Neutrophil (primary cell): Measurements from ENCODE around the gene GPR39.

Experiments
- H3K27ac ChIP-seq: fragments of 200-600 bp; sonication (generic); 2 replicates; pipeline ENCODE4 v1.5.1; 2016; ENCODE audit warnings: mild to moderate bottlenecking, moderate library complexity
- H3K27me3 ChIP-seq: fragments of 200-600 bp; sonication (generic); 2 replicates; pipeline ENCODE4 v1.6.0; 2016; ENCODE audit warnings: mild to moderate bottlenecking
- H3K36me3 ChIP-seq: fragments of 200-600 bp; sonication (generic); 2 replicates; pipeline ENCODE4 v1.5.1; 2017
- H3K4me1 ChIP-seq, 2 experiments: fragments of 200-600 bp in 1 of 2; sonication (generic) in 1 of 2; 1 replicate in 1 of 2; 2 replicates in 1 of 2; pipeline versions ENCODE4 v1.5.1 to v1.6.1; 2013 to 2016; ENCODE audit warnings: low read depth in 1 of 2, low read length in 1 of 2, mild to moderate bottlenecking in 1 of 2, moderate library complexity in 1 of 2; ENCODE audit not compliant: control insufficient read depth in 1 of 2, insufficient read depth in 1 of 2
- H3K4me3 ChIP-seq, 2 experiments: fragments of 200-600 bp in 1 of 2; sonication (generic) in 1 of 2; 1 replicate in 1 of 2; 2 replicates in 1 of 2; pipeline ENCODE4 v1.5.1; 2013 to 2016; ENCODE audit warnings: low read depth in 1 of 2, low read length in 1 of 2, mild to moderate bottlenecking in 1 of 2, moderate library complexity in 1 of 2
- H3K9me3 ChIP-seq: fragments of 200-600 bp; sonication (generic); 2 replicates; pipeline ENCODE4 v1.5.1; 2016
- TF ChIP-seq, protein P1 (sequence below): fragments of 200-600 bp; sonication (generic); IDR thresholded peaks from 2 replicates; pipeline ENCODE4 v1.5.1; 2016; ENCODE audit warnings: antibody characterized with exemption

GPR39 gene

DNA sequence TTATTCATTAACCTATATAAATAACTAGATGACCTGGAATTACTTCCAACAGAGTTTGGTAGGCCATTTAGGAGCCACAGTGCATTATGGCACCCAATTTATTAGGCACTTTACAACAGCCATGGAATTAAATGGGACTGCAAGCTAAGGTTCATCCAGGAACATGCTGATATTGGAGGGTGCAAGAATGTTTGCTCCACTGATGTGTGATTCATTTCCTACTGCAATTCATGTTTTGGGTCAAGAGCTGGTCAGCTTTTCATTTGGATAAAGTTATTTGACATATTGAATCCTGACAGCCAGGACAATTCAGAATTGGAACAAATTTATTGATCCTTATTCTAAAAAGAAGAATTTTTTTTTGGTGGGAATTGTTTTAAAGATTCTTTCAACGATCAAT, 265.2 kb downstream of the GPR39 start:
- TF ChIP-seq, protein P1, sequence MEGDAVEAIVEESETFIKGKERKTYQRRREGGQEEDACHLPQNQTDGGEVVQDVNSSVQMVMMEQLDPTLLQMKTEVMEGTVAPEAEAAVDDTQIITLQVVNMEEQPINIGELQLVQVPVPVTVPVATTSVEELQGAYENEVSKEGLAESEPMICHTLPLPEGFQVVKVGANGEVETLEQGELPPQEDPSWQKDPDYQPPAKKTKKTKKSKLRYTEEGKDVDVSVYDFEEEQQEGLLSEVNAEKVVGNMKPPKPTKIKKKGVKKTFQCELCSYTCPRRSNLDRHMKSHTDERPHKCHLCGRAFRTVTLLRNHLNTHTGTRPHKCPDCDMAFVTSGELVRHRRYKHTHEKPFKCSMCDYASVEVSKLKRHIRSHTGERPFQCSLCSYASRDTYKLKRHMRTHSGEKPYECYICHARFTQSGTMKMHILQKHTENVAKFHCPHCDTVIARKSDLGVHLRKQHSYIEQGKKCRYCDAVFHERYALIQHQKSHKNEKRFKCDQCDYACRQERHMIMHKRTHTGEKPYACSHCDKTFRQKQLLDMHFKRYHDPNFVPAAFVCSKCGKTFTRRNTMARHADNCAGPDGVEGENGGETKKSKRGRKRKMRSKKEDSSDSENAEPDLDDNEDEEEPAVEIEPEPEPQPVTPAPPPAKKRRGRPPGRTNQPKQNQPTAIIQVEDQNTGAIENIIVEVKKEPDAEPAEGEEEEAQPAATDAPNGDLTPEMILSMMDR, result no peak
- no peak overlapping the region for H3K4me3 ChIP-seq
- no peaks in the 10 kb centered on the region for H3K4me1 ChIP-seq
- H3K27ac ChIP-seq, result no peak overlapping the region
- H3K36me3 ChIP-seq, result no peaks in the 10 kb centered on the region
- H3K9me3 ChIP-seq, result no peaks in the 10 kb centered on the region
- H3K27me3 ChIP-seq, result peaks cover 9% of the 10 kb centered on the region

DNA sequence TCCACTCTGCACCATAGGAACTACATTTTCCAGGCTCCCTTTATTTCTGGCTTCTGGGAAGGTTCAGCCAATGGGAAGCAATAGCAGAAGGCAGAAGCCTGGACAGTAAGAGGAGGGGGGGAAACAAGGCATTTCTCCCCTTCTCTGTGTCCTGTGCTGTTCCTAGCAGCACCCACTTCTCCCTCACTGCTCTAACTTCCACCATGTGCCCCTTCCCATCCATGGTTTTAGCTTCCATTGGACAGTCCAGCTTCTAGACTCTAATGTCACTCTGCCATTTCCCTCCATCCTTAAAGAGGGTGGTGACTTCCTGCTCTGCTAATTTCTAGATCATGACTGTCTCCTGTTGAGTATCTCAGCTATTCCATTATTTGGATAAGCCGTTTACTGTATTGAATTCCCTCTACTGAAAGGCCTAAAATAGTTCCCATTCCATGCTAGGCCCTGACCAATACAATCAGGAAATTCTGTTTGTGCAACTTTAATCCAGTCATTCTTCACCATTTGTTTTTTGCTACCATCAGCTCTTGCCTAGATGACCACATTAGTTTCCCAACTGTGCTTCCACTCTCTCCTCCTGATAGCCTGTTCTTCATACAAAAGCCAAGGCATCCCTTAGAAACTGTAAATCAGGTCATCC, 274.2 kb downstream of the GPR39 start:
- Histone ChIP-seq H3K27me3 (no peaks in the 10 kb centered on the region), H3K4me1 (no peaks in the 10 kb centered on the region), H3K27ac (no peak overlapping the region), H3K36me3 (no peaks in the 10 kb centered on the region), H3K4me3 (no peak overlapping the region), H3K9me3 (no peaks in the 10 kb centered on the region)
- TF ChIP-seq, protein P1, result no peak

DNA sequence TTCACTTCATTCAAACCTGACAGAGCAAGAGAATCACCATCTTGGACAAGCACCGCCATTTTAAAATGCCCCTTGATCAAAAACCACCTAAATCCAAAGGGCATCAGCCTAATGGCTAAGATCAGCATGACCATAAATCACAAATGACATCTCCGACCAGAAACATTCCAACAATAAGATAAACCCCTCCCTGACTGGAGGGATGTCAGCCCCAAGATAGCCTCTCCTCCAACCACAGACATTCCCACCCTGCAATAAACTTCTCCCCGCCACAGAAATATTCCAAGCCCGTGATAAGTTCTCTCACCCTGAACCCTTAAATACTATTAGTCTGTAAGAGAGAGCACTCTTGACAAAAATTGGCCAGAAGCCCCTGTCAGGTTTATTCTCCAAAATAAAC, 275.0 kb downstream of the GPR39 start:
- Histone ChIP-seq H3K4me1 (no peaks in the 10 kb centered on the region), H3K4me3 (no peak overlapping the region), H3K27me3 (no peaks in the 10 kb centered on the region), H3K9me3 (no peaks in the 10 kb centered on the region), H3K36me3 (no peaks in the 10 kb centered on the region), H3K27ac (no peak overlapping the region)
- TF ChIP-seq, protein P1, result no peak

DNA sequence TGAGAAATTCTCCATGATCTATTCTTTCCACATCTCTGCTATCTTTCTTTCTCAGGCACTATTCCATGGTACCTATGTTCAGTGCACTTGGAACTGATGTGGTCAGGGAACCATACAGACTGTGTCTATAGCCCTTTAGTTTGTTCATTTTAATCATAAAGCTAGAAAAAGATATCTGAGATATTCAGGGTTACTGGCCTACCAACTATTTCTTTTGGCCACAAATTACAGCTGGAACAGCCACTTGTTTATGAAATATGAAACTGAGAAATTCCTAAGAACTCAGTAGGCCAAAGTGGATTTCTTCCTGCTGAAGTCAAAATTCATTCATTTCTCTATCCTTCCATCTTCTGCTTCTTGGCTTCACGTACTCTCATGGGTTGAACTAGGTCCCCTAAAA, 276.2 kb downstream of the GPR39 start:
- TF ChIP-seq, protein P1, result no peak
- Histone ChIP-seq H3K27me3 (no peaks in the 10 kb centered on the region), H3K27ac (no peak overlapping the region), H3K9me3 (no peaks in the 10 kb centered on the region), H3K4me1 (no peaks in the 10 kb centered on the region), H3K36me3 (no peaks in the 10 kb centered on the region), H3K4me3 (no peak overlapping the region)
